Measurements from ENCODE around the gene SNRNP35.
"Not testable (repeated sequence)": the region's sequence is repeated elsewhere in the genome, so short reads cannot be mapped to it uniquely, and the experiment has no call there.

SNRNP35 gene, protein sequence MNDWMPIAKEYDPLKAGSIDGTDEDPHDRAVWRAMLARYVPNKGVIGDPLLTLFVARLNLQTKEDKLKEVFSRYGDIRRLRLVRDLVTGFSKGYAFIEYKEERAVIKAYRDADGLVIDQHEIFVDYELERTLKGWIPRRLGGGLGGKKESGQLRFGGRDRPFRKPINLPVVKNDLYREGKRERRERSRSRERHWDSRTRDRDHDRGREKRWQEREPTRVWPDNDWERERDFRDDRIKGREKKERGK

DNA sequence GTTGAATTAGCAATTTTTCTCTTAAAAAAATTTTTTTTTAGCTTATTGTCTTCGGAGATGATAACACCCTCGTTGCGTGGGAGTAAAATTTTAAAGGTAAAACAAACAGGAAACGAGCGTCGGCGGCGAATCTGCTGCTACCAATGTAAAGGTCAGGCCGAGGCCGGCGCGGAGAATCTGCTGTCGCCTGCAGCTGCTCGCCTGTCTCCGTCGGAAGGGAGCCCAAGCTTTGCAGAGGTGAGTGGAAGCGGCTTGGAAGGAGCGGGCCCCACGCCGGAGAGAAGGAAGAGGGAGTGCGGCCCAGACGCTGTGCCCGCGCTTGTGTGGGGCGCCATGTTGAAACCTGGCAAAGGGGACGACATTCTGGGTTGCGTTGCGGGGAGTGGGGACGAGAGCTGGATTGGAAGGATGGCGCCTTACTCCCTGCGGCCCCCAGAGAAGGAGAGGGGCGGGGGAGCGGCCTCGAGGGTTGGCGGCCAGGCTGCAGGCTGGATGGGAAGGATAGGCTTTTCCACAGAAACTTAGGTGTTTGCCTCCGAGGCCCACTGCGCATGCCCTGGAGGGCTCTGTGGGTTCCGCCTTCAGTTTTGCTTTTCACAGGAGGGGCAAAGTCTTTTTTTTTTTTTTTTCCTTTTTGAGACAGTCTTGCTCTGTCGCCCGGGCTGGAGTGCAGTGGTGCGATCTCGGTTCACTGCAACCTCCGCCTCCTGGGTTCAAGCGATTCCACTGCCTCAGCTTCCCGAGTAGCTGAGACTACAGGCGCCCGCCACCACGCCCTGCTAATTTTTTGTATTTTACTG lies at the start of gene SNRNP35:
Gene SNRNP35 (plus strand): TSS at position 160 of the 800 bp plus-strand sequence. CDS start 7,402 bp downstream, outside the sequence.
- peak; percentile 80 for DNase-seq

DNA sequence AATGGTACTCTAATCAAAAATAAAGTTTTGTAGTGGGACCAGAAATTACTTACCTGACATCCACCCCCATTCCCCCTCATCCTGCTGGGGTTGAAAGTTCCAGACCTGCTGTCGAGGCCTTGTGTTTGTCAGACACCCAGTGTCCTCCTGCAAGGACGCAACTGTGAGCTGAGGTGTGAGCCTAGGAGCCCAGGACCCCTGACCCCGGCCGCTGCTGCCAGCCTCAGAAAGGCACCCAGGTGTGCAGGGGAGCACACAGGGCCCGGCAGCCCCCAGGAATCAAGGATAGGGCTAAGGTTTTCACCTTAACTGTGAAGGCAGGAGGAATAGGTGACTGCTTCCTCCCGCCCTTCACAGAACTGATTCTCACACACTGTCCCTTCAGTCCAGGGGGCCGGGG lies 49.3 kb upstream of the SNRNP35 start:
- not testable (repeated sequence) for DNase-seq

DNA sequence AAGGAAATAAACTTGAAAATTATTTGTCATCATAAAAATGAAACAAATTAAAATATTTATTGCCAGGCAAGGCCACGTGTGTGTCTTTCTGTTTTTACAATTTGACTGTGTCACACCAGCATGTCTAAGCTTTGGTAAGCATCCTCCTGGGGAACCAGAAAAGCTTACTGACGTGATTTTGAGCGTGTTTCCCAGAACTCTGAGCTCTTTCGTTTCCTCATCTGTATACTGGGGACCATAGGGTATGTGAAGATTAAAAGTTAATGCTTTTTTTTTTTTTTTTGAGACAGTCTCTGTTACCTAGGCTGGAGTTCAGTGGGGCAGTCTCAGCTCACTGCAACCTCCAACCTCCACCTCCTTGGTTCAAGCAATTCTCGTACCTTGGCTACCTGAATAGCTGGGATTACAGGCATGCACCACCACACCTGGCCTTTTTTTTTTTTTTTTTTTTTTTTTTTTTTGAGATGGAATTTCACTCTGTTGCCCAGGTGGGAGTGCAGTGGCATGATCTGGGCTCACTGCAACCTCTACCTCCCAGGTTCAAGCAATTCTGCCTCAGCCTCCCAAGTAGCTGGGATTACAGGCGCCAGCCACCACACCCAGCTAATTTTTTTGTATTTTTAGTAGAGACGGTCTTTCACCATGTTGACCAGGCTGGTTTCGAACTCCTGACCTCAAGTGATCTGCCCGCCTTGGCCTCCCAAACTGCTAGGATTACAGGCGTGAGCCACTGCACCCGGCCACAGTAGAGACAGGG lies 48.5 kb upstream of the SNRNP35 start:
- not testable (repeated sequence) for DNase-seq

DNA sequence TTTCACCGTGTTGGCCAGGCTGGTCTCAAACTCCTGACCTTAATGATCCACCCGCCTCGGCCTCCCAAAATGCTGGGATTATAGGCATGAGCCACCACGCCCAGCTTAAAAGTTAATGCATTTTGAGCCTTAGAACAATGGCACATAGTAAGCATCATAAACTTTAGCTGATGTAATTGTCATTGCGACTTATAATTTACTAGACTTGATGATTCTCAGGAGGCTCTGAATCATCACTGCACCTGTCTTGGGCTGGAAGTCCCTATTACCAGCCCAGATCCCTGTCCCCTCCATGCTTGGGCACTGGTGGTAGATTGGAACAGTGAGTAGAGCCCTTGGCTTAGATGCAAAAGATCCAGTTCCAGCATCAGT lies 47.9 kb upstream of the SNRNP35 start:
- DNase-seq: no peak

DNA sequence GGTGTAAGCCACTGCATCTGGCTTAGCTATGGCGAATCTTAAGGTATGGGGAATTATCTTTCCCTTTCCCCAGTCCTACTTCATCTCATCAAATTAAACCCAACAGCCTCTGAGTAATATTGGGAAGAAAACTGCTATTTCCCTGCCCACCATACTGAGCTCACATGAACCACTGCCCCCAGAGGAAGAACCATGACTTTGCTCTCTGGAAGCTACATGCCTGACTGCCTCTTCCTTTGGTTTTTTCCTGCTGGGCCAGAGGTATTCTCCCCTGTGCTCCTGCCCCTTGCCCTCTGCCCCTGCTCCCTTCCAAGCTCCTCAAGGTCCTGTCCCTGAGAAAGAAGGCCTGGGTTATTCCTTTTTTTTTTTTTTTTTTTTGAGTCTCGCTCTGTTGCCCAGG lies 36.6 kb upstream of the SNRNP35 start:
- no peak for DNase-seq

DNA sequence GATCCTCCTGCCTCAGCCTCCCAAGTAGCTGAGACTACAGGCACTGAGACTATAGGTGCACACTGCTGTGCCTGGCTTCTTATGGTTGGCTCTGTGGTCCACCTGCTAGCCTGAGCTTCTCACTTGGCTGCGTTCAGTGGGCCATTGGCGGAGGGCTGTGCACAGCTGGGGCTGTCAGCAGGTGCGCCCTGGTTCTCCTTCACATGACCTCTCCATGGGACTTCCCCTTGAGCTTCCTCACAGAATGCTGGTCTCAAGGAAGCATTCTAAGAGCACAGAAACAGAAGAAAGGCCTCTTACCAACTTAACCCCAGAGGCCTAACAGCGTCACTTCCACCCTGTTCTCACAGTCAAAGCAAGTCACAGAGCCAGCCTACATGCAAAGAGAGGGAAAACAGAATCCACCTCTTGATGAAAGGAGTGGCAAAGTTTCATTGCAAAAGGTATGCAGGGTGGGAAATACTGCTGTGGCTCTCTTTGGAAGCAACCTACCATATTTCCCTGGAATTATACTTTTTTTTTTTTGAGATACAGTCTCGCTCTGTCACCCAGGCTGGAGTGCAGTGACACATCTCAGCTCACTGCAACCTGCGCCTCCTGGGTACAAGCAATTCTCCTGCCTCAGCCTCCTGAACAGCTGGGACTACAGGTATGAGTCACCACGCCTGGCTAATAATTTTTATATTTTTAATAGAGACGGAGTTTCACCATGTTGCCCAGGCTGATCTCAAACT lies 30.7 kb upstream of the SNRNP35 start:
- no peak for DNase-seq

DNA sequence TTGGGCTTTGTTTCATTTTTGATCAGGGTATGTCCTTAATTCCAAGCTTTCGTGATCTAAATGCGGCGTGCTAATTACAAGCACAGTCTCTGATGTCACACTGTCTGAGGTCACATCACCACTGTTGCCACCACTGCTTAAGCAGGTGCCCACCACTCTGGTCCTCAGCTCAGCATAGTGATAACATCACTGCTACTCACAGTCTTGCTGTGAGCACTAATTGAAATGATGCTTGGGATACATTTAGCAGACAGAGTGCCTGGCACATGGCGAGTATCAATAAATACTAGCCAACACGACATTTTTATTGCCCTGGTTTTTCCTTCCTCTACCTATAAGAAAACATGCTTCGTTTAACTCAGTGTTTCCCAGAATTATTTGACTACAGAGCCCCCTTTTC lies 29.3 kb upstream of the SNRNP35 start:
- DNase-seq: no peak

DNA sequence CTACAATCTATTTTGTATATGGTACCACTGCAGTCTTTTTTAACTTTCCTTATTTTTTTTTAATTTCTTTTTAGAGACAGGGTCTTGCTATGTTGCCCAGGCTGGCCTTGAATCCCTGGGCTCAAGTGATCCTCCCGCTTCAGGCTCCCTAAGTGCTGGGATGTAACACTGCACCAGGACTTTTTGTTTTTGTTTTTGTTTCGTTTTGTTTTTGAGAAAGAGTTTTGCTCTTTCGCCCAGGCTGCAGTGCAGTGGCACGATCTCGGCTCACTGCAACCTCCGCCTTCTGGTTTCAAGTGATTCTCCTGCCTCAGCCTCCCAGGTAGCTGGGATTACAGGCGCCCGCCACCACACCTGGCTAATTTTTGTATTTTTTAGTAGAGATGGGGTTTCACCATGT lies 28.8 kb upstream of the SNRNP35 start:
- DNase-seq: not testable (repeated sequence)

DNA sequence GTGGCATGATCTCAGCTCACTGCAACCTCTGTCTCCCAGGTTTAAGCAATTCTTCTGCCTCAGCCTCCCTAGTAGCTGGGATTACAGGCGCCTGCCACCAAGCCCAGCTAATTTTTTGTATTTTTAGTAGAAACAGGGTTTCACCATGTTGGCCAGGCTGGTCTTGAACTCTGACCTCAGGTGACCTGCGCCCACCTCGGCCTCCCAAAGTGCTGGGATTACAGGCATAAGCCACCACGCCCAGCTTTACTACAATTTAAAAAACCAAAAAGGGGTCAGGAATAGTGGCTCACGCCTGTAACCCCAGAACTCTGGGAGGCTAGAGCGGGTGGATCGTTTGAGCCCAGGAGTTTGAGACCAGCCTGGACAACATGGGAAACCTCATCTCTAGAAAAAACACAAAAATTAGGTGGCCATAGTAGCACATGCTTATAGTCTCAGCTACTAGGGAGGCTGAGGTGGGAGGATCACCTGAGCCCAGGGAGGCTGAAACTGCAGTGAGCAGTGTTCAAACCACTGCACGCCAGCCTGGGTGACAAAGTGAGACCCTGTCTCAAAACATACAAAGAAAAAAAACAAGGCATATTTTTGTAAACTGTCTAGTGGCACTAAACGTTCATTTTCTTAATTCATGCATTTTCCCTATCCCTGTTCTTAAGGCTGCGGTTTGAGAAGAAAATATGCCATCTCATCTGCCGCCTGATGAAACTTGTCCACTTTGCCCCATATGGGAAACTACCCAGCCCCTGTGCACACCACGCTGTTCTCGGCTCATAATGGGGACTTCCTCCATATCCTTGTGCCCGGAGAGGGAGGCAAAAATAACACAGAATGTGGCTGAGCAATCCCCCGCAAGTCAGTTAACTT lies 25.8 kb upstream of the SNRNP35 start:
- DNase-seq: not testable (repeated sequence)

DNA sequence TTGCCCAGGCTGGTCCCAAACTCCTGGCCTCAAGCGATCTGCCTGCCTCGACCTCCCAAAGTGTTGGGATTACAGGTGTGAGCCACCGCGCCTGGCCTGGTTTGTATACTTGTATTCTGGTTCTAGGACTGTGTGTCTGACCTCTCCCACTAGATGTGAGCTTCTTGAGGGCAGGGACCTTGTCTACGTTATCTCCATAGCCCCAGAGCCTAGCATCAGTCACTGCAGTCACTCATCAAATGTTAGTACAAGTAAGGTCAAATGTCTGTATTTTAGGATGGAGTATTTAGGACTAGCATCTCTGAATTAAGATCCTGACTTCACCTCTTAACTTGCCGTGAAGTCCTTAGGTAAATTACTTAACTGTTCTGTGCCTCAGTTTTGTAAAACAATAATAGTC lies 24.3 kb upstream of the SNRNP35 start:
- no peak for DNase-seq

DNA sequence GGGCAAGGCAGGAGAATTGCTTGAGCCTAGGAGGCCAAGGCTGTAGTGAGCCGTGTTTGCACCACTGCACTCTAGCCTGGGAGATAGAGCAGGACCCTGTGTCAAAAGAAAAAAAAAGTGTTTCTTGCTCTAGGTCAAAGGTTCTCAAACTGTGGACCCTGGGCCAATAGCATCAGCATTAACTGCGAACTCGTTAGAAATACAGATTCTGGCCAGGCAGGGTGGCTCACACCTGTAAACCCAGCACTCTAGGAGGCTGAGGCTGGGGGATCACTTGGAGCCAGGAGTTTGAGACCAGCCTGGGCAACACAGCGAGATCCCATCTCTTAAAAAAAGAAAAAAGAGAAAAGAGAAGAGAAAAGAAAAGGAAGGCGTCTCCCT lies 22.3 kb upstream of the SNRNP35 start:
- DNase-seq: no peak

DNA sequence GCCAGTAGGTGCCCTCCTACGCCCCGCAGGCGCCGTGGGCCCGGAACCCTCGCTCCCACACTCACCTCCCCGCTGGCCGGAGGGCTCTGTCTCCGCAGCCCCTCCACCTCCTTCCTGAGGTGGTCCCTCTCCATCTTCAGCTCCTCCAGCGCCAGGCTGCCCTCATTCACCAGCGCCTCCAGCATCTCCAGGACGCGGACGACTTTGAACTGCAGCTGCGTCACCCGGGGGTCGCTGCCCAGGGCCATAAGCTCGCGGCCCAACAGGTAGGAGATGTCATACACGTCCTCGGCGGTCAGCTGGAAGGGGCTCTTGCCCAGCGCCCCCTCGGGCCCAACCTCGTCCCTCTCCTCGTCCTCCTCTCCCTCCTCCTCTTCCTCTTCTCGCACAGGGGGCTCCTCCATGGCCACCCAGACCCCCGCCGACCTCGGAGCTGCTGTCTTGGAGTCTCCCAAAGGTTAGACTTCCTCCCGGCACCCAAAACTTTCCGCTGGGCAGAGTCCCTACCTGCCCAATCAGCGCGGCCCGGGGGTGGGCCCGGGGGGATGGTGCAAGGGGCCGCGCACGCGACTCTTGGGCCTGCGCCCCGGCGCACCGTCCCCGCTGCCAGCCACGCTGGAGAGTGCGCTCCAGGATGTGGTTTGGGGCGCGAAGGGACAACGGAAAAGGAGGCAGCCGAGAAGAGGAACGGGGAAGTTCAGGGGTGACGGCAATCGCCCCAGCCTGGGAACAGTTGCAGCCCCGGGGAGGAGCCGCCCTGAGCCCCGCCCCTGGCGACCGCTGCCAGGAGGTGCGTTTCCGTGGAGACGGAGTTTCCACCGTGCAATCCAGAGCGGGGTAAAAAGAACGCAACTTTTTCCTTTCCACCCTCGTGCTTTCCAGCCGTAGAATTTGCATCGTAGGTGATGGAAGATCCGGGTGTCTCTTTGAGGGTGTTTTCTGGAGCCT lies 21.6 kb upstream of the SNRNP35 start, which contains the start of gene RILPL2:
Gene RILPL2 (minus strand): TSS at position 668 of the 948 bp plus-strand sequence. CDS start 264 bp downstream, at position 404.
- DNase-seq: peak; percentile 92

DNA sequence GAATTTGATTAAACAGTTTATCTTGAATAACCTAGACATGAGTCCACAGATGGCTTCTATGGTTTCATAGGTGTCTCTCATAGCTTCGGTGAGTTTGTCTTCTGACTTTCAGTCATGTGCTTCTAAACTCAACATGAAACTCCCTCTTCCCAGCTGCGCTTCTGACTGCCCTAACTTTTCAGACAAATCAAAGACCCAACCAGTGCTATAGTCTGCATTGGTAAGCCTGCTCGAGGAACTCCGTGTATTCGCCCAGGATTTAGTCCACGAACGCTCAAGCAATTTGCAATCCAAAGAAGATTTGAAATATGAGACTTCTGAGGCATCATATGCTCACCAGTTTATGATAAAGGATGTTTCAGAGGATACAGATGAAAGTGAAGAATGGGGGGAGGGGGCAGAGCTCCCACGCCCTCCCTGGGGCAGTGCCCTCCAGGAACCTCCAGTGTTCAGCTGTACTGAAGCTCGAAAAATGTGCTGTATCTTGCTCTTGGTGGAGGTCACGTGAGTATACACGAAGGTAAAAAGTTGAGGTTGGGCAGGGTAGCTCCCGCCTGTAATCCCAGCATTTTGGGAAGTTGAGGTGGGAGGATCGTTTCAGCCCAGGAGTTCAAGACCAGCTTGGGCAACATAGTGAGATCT lies 16.3 kb upstream of the SNRNP35 start:
- DNase-seq: no peak

DNA sequence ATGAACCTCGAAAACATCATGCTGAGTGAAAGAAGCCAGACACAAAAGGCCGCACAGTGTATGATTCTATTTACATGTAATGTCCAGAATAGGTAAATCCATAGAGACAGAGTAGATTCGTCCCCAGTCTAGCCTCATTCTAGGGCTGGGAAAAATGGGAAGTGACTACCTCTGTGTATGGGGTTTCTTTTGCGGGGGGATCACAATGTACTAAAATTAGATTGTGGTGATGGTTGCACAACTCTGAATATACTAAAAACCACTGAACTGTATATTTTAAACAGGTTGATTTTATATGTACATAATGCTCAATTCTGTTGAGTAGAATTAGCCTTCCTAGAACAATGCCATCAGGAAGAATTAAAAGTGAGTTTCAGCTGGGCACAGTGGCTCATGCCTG lies 15.2 kb upstream of the SNRNP35 start:
- DNase-seq: no peak

DNA sequence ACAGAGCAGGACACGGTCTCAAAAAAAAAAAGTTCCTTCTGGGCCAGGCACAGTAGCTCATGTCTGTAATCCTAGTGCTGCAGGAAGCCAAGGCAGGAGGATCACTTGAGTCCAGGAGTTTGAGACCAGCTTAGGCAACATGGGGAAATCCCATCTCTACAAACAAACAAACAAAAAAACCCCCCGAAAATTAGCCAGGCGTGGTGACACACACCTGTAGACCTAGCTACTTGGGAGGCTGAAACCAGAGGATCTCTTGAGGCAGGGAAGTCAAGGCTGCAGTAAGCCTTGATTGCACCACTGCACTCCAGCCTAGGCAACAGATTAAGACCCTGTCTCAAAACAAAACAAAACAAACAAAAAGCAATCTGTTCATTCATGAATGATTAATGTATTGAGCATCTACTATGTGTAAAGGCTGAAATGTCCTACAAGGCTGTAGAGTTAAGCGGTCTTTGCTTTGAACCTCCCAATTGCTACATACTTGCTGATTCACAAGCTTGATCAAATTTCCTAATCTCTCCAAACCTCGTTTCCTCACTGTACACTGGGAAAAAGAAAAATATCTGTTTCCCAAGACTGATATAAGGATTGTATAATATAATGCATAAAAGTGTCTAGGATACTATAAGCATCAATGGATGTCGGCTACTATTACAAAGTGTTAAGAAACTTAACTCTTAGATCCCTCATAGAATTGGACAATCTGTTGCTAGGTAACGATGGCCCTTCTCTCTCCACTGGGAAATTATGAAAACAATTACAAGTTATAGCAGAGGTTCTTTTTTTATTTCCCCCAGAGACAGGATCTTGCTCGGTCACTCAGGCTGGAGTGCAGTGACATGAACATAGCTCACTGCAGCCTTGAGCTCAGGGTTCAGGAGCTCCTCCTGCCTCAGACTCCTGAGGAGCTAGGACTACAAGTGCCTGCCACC lies 13.6 kb upstream of the SNRNP35 start:
- no peak for DNase-seq

DNA sequence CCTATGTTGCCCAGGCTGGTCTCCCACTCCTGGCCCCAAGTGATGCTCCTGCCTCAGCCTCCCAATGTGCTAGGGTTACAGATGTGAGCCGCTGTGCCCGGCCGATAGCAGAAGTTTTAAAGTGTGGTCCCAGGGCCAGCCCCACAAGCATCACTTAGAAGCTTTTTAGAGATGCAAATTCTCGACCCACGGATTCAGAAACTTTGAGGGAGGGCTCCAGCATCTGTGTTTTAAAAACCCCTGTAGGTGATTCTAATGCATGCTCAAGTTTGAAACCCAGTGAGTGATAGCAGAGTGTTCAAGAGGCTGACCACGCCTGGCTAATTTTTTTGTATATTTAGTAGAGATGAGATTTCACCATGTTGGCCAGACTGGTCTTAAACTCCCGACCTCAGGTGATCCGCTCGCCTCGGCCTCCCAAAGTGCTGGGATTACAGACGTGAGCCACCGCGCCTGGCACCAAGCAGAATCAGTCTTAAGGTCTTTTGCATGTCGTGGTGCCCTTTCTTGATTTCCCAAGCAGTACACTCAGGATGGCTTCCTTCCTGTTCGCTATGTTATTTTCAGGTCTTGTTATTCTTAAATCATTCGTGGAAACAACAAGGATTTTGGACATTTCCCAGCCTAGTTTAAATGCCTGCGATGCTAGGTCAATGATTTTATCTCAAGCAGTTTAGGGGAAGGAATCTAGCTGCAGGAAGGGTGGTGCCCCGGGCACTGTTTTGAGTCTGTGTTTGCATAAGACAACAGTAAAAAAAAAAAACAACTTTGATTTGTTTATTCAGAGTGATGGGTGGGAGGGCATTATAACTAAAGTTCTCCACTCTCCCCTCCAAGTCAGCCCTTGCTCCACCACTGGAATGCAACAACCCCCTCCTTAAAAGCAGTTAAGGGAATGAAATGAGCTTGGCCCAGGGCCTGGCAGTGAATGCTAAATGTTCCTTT lies 12.3 kb upstream of the SNRNP35 start:
- DNase-seq: no peak

DNA sequence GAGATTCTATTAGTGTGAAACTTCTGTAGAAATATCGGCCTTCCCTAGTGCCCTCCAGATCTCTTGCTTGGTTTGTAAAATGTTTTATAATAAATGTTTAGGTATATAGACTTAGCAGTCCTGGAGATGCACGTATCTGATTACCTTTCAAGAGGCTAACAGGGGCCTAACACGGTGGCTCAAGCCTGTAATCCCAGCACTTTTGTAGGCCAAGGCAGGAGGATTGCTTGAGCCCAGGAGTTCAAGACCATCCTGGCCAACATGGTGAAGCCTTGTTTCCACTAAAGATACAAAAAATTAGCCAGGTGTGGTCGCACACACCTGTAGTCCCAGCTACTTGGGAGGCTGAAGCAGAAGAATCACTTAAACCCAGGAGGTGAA lies 11.6 kb upstream of the SNRNP35 start:
- no peak for DNase-seq

DNA sequence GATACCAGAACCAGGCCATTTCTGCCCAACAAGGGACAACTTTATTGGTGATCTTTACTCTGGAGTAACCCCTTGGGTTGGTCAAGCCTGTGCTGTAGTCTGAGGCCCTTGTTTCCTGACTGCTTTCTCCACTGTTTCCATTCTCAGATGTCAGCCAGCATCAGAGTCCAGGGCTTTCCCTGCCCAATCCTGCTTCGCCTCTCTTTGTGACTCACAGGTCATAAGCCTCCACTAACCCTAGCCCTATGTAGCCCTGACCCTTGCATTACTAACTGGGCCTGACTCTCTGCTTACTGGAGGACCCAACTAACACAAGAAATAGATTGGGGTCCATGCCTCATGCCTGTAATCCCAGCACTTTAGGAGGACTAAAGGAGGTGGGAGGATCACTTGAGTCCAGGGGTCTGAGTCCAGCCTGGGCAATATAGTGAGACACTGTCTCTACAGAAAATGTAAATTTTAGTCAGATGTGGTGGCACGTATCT lies 8.6 kb upstream of the SNRNP35 start:
- no peak for DNase-seq

Data from activated CD8-positive, alpha-beta memory T cell treated with anti-CD3 and anti-CD28 coated beads, Interleukin-2, amount 50 U/mL, for 4 hours (primary cell).